Measurements from ENCODE around the gene RYR1. TPM values are rescaled to one million over a fixed set of nuclear protein-coding genes. Genes with fewer than 3 reads are reported as not detected.

RYR1 gene
- total and polyA plus RNA-seq, 2 of the 8 experiments (the other 6 are each of a cell fraction or from before 2014, with no cell fraction given): 5.8 to 11.8 TPM

- H3K27me3 ChIP-seq (replicated peaks in 1 of 4; ENCODE audit: control insufficient read depth in 3 of 4, extremely low read depth in 1 of 4, insufficient read depth in 3 of 4, low read length in 3 of 4): peaks cover 2 to 38% (median 33%) of the 10 kb centered on the region in 4 experiments
- H4K8ac ChIP-seq (ENCODE audit: extremely low read depth, insufficient read depth, low read length): peak within 1 kb of the TSS; percentile 74
- H3K4ac ChIP-seq (replicated peaks; ENCODE audit: insufficient read length, low read depth, low read length): no peak within 1 kb of the TSS
- H4K5ac ChIP-seq (ENCODE audit: insufficient read length, low read depth, low read length): peak within 1 kb of the TSS; percentile 44
- no peak within 1 kb of the TSS for H2AK5ac ChIP-seq (ENCODE audit: low read depth, low read length)
- H2BK15ac ChIP-seq (ENCODE audit: low read length): no peak within 1 kb of the TSS
- H2BK5ac ChIP-seq (ENCODE audit: low read depth, low read length): no peak within 1 kb of the TSS; the same call in 1 of the 2 replicates
- H3K56ac ChIP-seq (replicated peaks; ENCODE audit: insufficient read length, low read depth, low read length): no peak within 1 kb of the TSS
- H3K23ac ChIP-seq (ENCODE audit: insufficient read length): no peak within 1 kb of the TSS
- peak; percentile 94 to 99 for DNase-seq (ENCODE audit: low read depth in 1 of 2, low spot score in 2 of 2)
- no peak within 1 kb of the TSS for H3K27ac ChIP-seq (ENCODE audit: low read depth, low read length)
- H3K9me3 ChIP-seq (ENCODE audit: insufficient read depth in 2 of 2, low read depth in 1 of 2, low read length in 1 of 2): no peaks in the 10 kb centered on the region
- FAIRE-seq: no peak
- ChIA-PET CTCF (ENCODE audit: partially characterized antibody) (interaction anchor here (0.6 to 4.2 kb wide), 42 partner anchors 10 to 574 kb away, joined by 3 to 35 read pairs (median 4); partner anchors contain the start of genes MAP4K1 and RASGRP4), POLR2A (ENCODE audit: partially characterized antibody) (interaction anchor here (0.8 to 6.1 kb wide), 15 partner anchors 14 to 528 kb away, joined by 3 to 38 read pairs (median 4); partner anchors contain the start of genes GGN, MRPS12, SARS2 and SPRED3)
- H3K23me2 ChIP-seq (ENCODE audit: low read depth, low read length): peaks cover 5% of the 10 kb centered on the region; the same call in 1 of the 2 replicates
- H3K4me2 ChIP-seq (ENCODE audit: insufficient read depth in 1 of 2, low read depth in 2 of 2, low read length in 2 of 2): peak within 1 kb of the TSS; percentile 46 to 90; a peak in 3 of 4 replicates
- H3K9ac ChIP-seq (replicated peaks in 1 of 4; ENCODE audit: extremely low read depth in 1 of 4, low read depth in 3 of 4, low read length in 3 of 4): peak within 1 kb of the TSS in 3 of 4 experiments; percentile 38; a peak in 4 of 7 replicates
- H3K18ac ChIP-seq (ENCODE audit: extremely low read depth, low read length): peak within 1 kb of the TSS; percentile 78
- H3K79me1 ChIP-seq (ENCODE audit: low read depth, low read length): no peaks in the 10 kb centered on the region
- 3% methylated on average over 59 of the region's 82 CpGs; no CpG with 5 or more reads in 1 of the 2 experiments for WGBS, 2 experiments (ENCODE audit: extremely low coverage in 1 of 2, insufficient coverage in 1 of 2, insufficient read length in 1 of 2, insufficient replicate concordance in 2 of 2, low coverage in 1 of 2, low lambda C conversion rate in 2 of 2, missing lambda C conversion rate in 1 of 2)
- H3K4me3 ChIP-seq (ENCODE audit: extremely low read depth in 1 of 4, insufficient read depth in 2 of 4, low read depth in 3 of 4, low read length in 4 of 4): peak within 1 kb of the TSS; percentile 34 to 67 (median 49)
- H3K14ac ChIP-seq (ENCODE audit: insufficient read length): no peak within 1 kb of the TSS
- H2BK12ac ChIP-seq (ENCODE audit: low read depth, low read length): no peak within 1 kb of the TSS
- peak within 1 kb of the TSS; percentile 40; the same call in 1 of the 2 replicates for H2AFZ ChIP-seq (ENCODE audit: low read length)
- H4K20me1 ChIP-seq (replicated peaks in 1 of 2; ENCODE audit: control insufficient read depth in 1 of 2, insufficient read depth in 2 of 2, low read length in 2 of 2): no peaks in the 10 kb centered on the region
- no peak within 1 kb of the TSS for H2BK20ac ChIP-seq (ENCODE audit: low read length)
- H2BK120ac ChIP-seq (replicated peaks; ENCODE audit: low read depth, low read length): no peak within 1 kb of the TSS
- H3K36me3 ChIP-seq (ENCODE audit: control insufficient read depth in 2 of 4, insufficient read depth in 4 of 4, low read length in 3 of 4): no peaks in the 10 kb centered on the region
- no peaks in the 10 kb centered on the region; a peak in 2 of 7 replicates for H3K4me1 ChIP-seq (replicated peaks in 1 of 4; ENCODE audit: control insufficient read depth in 3 of 4, insufficient read depth in 4 of 4, low read length in 3 of 4)
- no peaks in the 10 kb centered on the region for H3K79me2 ChIP-seq (ENCODE audit: control insufficient read depth in 1 of 2, insufficient read depth in 2 of 2, low read length in 2 of 2)
- peak within 1 kb of the TSS; percentile 52 for H4K91ac ChIP-seq (replicated peaks; ENCODE audit: insufficient read length, low read length)
- no peak for TF ChIP-seq CEBPB (IDR thresholded peaks at IDR 0.05; ENCODE audit: low read depth, low read length)
- peak; percentile 43 for TF ChIP-seq TAF7 (optimal IDR thresholded peaks at IDR 0.05; ENCODE audit: borderline replicate concordance, low read depth, low read length)
- 0 out of 2 replicates have a peak, but pooled peaks have one; percentile 49 for TF ChIP-seq RBBP5 (IDR thresholded peaks at IDR 0.05; ENCODE audit: borderline replicate concordance, low read depth, low read length)
- TF ChIP-seq NRF1 (IDR thresholded peaks at IDR 0.05; ENCODE audit: low read depth, low read length): peak; percentile 32; the same call in 1 of the 2 replicates
- TF ChIP-seq SUZ12 (IDR thresholded peaks at IDR 0.05; ENCODE audit: low read length): no peak
- peak; percentile 44 for TF ChIP-seq ASH2L (IDR thresholded peaks at IDR 0.05; ENCODE audit: low read length)
- peak; percentile 88 to 95 (median 91) for TF ChIP-seq CTCF (IDR thresholded peaks at IDR 0.05; ENCODE audit: control extremely low read depth in 1 of 3, insufficient read depth in 1 of 3, low read depth in 1 of 3, low read length in 3 of 3)
- peak; percentile 69 for TF ChIP-seq MAX (IDR thresholded peaks at IDR 0.05)
- TF ChIP-seq TAF1 (IDR thresholded peaks at IDR 0.05; ENCODE audit: low read depth, low read length): no peak
Measured at GRCh38 chr19:38402967-38403674, 30.4 kb upstream of the RYR1 start, which contains the start of gene FAM98C. FAM98C (plus strand) TSS chr19:38403093; CDS start chr19:38403154, 61 bp downstream.
